IMR-90 (cell line): ENCODE measurements around the gene CEACAM21. TPM values are rescaled to one million over a fixed set of nuclear protein-coding genes. Genes with fewer than 3 reads are reported as not detected.

Experiments
- ATAC-seq: fragments of 200-7000 bp; cut with Tn5 transposase; 2 replicates; pipeline ENCODE4 v1.9.1; 2020; ENCODE audit warnings: low read depth, mild to moderate bottlenecking, moderate library complexity
- BruUV-seq: library from RNA; stranded (reverse); fragments of 400-500 nt; replicated peaks from 2 replicates; lab custom pipeline; 2021; lab: Mats Ljungman, UMichigan
- CTCF ChIA-PET: fragments of 300-600 bp; formaldehyde crosslinking; extraction: SDS; loops from one replicate; lab custom pipeline; 2021; ENCODE audit warnings: antibody characterized with exemption; lab: Yijun Ruan, JAX
- POLR2A ChIA-PET: fragments of 300-600 bp; sonication (Branson Sonifier 250); formaldehyde crosslinking; loops from one replicate; lab custom pipeline; 2022; ENCODE audit warnings: antibody characterized with exemption; ENCODE audit not compliant: unreplicated experiment; lab: Charles Lee
- DNase-seq: peaks from one replicate; pipeline ENCODE4 v3.0.0; 2013
- H2AFZ ChIP-seq: replicated peaks from 2 replicates; pipeline ENCODE3; 2013; ENCODE audit warnings: low read length, mild to moderate bottlenecking; ENCODE audit not compliant: poor library complexity
- H2AK5ac ChIP-seq: 2 replicates; pipeline ENCODE4 v1.6.1; 2013; ENCODE audit warnings: low read depth, low read length, inconsistent platforms
- H2AK9ac ChIP-seq: replicated peaks from 2 replicates; pipeline ENCODE3; 2013; ENCODE audit warnings: mild to moderate bottlenecking, low read depth, low read length, moderate library complexity; ENCODE audit not compliant: poor library complexity
- H2BK120ac ChIP-seq: 2 replicates; pipeline ENCODE4 v1.6.1; 2013; ENCODE audit warnings: low read depth, low read length, inconsistent platforms
- H2BK15ac ChIP-seq: 3 replicates; pipeline ENCODE4 v1.6.1; 2013; ENCODE audit warnings: low read depth, low read length, inconsistent platforms
- H2BK20ac ChIP-seq: 2 replicates; pipeline ENCODE4 v1.6.1; 2013; ENCODE audit warnings: low read depth, mild to moderate bottlenecking, inconsistent platforms, low read length, moderate library complexity
- H2BK5ac ChIP-seq: 2 replicates; pipeline ENCODE4 v1.6.1; 2013; ENCODE audit warnings: mild to moderate bottlenecking, low read depth, low read length, inconsistent platforms; ENCODE audit not compliant: poor library complexity, severe bottlenecking
- H3K14ac ChIP-seq: replicated peaks from 2 replicates; pipeline ENCODE4 v1.6.1; 2013; ENCODE audit warnings: low read depth, low read length, inconsistent platforms
- H3K18ac ChIP-seq: 2 replicates; pipeline ENCODE4 v1.6.1; 2013; ENCODE audit warnings: low read depth, low read length, control low read depth
- H3K23ac ChIP-seq: 2 replicates; pipeline ENCODE4 v1.6.1; 2013; ENCODE audit warnings: low read depth, low read length, inconsistent platforms
- H3K27ac ChIP-seq: 2 replicates; pipeline ENCODE4 v1.5.1; 2013; ENCODE audit warnings: mild to moderate bottlenecking, control low read depth, low read length; ENCODE audit not compliant: insufficient read depth
- H3K27me3 ChIP-seq: 2 replicates; pipeline ENCODE4 v1.6.1; 2013; ENCODE audit warnings: low read length; ENCODE audit not compliant: control insufficient read depth, insufficient read depth
- H3K36me3 ChIP-seq: 2 replicates; pipeline ENCODE4 v1.6.1; 2013; ENCODE audit warnings: low read length, mixed read lengths; ENCODE audit not compliant: control insufficient read depth, insufficient read depth
- H3K4ac ChIP-seq: 2 replicates; pipeline ENCODE4 v1.6.1; 2013; ENCODE audit warnings: low read depth, low read length, inconsistent platforms
- H3K4me1 ChIP-seq: 2 replicates; pipeline ENCODE4 v1.6.1; 2013; ENCODE audit warnings: low read length, mixed read lengths; ENCODE audit not compliant: control insufficient read depth, insufficient read depth
- H3K4me2 ChIP-seq: 2 replicates; pipeline ENCODE4 v1.6.1; 2013; ENCODE audit warnings: low read depth, mild to moderate bottlenecking, control low read depth, low read length, moderate library complexity
- H3K4me3 ChIP-seq: 2 replicates; pipeline ENCODE4 v1.5.1; 2013; ENCODE audit warnings: low read depth, mild to moderate bottlenecking, control low read depth, low read length, moderate library complexity; ENCODE audit not compliant: insufficient read depth
- H3K56ac ChIP-seq: 2 replicates; pipeline ENCODE4 v1.6.1; 2013; ENCODE audit warnings: low read length, inconsistent platforms; ENCODE audit not compliant: insufficient read depth; ENCODE audit errors: extremely low read depth
- H3K79me1 ChIP-seq, 2 experiments: 2 replicates each; pipeline ENCODE4 v1.6.1; 2013; ENCODE audit warnings: low read length in 2 of 2, inconsistent platforms in 1 of 2, low read depth in 1 of 2
- H3K9ac ChIP-seq: 2 replicates; pipeline ENCODE4 v1.6.1; 2013; ENCODE audit warnings: low read depth, low read length, control low read depth
- H3K9me1 ChIP-seq: 2 replicates; pipeline ENCODE4 v1.6.1; 2013; ENCODE audit warnings: low read length, inconsistent platforms; ENCODE audit not compliant: insufficient read depth
- H3K9me3 ChIP-seq: 2 replicates; pipeline ENCODE4 v1.6.1; 2013; ENCODE audit warnings: low read length; ENCODE audit not compliant: control insufficient read depth, insufficient read depth
- H4K20me1 ChIP-seq: 2 replicates; pipeline ENCODE4 v1.6.1; 2013; ENCODE audit warnings: low read length, inconsistent platforms; ENCODE audit not compliant: insufficient read depth
- H4K5ac ChIP-seq: 2 replicates; pipeline ENCODE4 v1.6.1; 2013; ENCODE audit warnings: mild to moderate bottlenecking, low read depth, low read length, control low read depth
- H4K8ac ChIP-seq, 2 experiments: 2 replicates each; pipeline ENCODE4 v1.6.1; 2013; ENCODE audit warnings: low read depth in 2 of 2, low read length in 2 of 2, control low read depth in 1 of 2, inconsistent platforms in 1 of 2
- H4K91ac ChIP-seq: 2 replicates; pipeline ENCODE4 v1.6.1; 2013; ENCODE audit warnings: low read depth, low read length, inconsistent platforms; ENCODE audit not compliant: insufficient read depth
- BHLHE40 ChIP-seq: fragments of 150-350 bp; IDR thresholded peaks from 2 replicates; pipeline ENCODE4 v1.6.1; 2016; ENCODE audit warnings: mild to moderate bottlenecking, low read depth, low read length
- CTCF ChIP-seq: conservative IDR thresholded peaks from 2 replicates; pipeline ENCODE4 v1.5.1; 2012; ENCODE audit warnings: mild to moderate bottlenecking, low read depth, low read length, improper control_type of control experiment
- MAFK ChIP-seq: IDR thresholded peaks from 2 replicates; pipeline ENCODE4 v1.6.1; 2012; ENCODE audit warnings: low read depth, low read length, improper control_type of control experiment
- POLR2A ChIP-seq: IDR thresholded peaks from 2 replicates; pipeline ENCODE4 v1.6.1; 2012; ENCODE audit warnings: mild to moderate bottlenecking, low read depth, low read length
- RCOR1 ChIP-seq: IDR thresholded peaks from 2 replicates; pipeline ENCODE4 v1.6.1; 2012; ENCODE audit warnings: mild to moderate bottlenecking, low read length, improper control_type of control experiment; ENCODE audit not compliant: insufficient replicate concordance
- RFX5 ChIP-seq: IDR thresholded peaks from 2 replicates; pipeline ENCODE4 v1.8.0; 2012; ENCODE audit warnings: low read depth, mild to moderate bottlenecking, low read length, moderate library complexity
- SMC3 ChIP-seq: fragments of 150-350 bp; IDR thresholded peaks from 2 replicates; pipeline ENCODE4 v1.6.1; 2016; ENCODE audit warnings: low read depth, mild to moderate bottlenecking, antibody characterized with exemption, low read length, moderate library complexity
- USF2 ChIP-seq: fragments of 150-350 bp; IDR thresholded peaks from 2 replicates; pipeline ENCODE4 v1.6.1; 2017; ENCODE audit warnings: mild to moderate bottlenecking, antibody characterized with exemption, low read length, low read depth
- WGBS, 2 experiments: methylation state at CpG; one replicate each; pipeline versions ENCODE4 v1.1.5 to v1.1.7; 2013; ENCODE audit warnings: missing lambda C conversion rate in 2 of 2; ENCODE audit not compliant: insufficient read length in 1 of 2; ENCODE audit errors: extremely low coverage in 2 of 2; 5-methylcytosine and 5-hydroxymethylcytosine counted together
- dilution Hi-C: fragments of 300-500 bp; cut with HindIII; formaldehyde crosslinking; loops from one replicate; pipeline ENCODE4 v1.14.3; 2018; ENCODE audit warnings: low sequenced_read_pairs; ENCODE audit not compliant: unreplicated experiment
- in situ Hi-C: fragments of 300-500 bp; cut with MboI; formaldehyde crosslinking; loops from 3 replicates; pipeline ENCODE4 v1.14.3; 2019; ENCODE audit warnings: low sequenced_read_pairs, inconsistent platforms, mixed read lengths
- intact Hi-C: fragments of 100-400 bp; cut with micrococcal nuclease; formaldehyde crosslinking; loops from 2 replicates; pipeline ENCODE4 v1.10.0; 2022
- polyA plus RNA-seq, 3 experiments: library from polyadenylated mRNA; depleted of rRNA; stranded (reverse); fragments of >200 nt; gene quantifications; 2 replicates each; pipeline ENCODE4 v1.2.3, GENCODE V29; 2012; ENCODE audit warnings: low replicate concordance in 1 of 3
- total RNA-seq: library from RNA; depleted of rRNA; stranded (reverse); fragments of >200 nt; gene quantifications from 2 replicates; pipeline ENCODE4 v1.2.3, GENCODE V29; 2012

The CEACAM21 gene
- total and polyA plus RNA-seq, 2 of the 4 experiments (the other 2 are of a cell fraction), result not detected

GRCh38 chr19:41552558-41552957 lies 23.4 kb upstream of the CEACAM21 start:
- CTCF ChIA-PET, result no interaction called here

More at GRCh38 chr19:41552558-41552957, 23.4 kb upstream of the CEACAM21 start:
- BruUV-seq, result no TSS peak
- H2AK5ac ChIP-seq, result no peak overlapping the region
- H2BK5ac ChIP-seq, result no peak overlapping the region
- H3K4ac ChIP-seq, result no peak overlapping the region
- TF ChIP-seq MAFK, result no peak
- TF ChIP-seq RFX5, result no peak
- no peak for TF ChIP-seq RCOR1
- TF ChIP-seq CTCF, result no peak
- TF ChIP-seq BHLHE40, result no peak
- TF ChIP-seq SMC3, result no peak
- no peak for TF ChIP-seq USF2
- TF ChIP-seq POLR2A, result no peak
- no peak overlapping the region for H3K4me3 ChIP-seq
- ATAC-seq (no peak), DNase-seq (no peak)
- in situ Hi-C loops (no loop called here), intact Hi-C loops (no loop called here), dilution Hi-C loops (no loop called here)
- no peak overlapping the region for H2BK15ac ChIP-seq
- peaks cover 16% of the 10 kb centered on the region for H3K27me3 ChIP-seq
- H3K9me3 ChIP-seq, result no peaks in the 10 kb centered on the region
- H3K56ac ChIP-seq, result no peak overlapping the region
- H3K79me1 ChIP-seq, result no peaks in the 10 kb centered on the region
- H4K8ac ChIP-seq, result no peak overlapping the region
- H2AK9ac ChIP-seq, result no peak overlapping the region
- H3K27ac ChIP-seq, result no peak overlapping the region
- POLR2A ChIA-PET, result no interaction called here
- H4K5ac ChIP-seq, result no peak overlapping the region
- H3K18ac ChIP-seq, result no peak overlapping the region
- no peak overlapping the region for H3K9ac ChIP-seq
- no peaks in the 10 kb centered on the region for H3K36me3 ChIP-seq
- no peak overlapping the region for H4K91ac ChIP-seq
- no peaks in the 10 kb centered on the region for H3K9me1 ChIP-seq
- no peak overlapping the region for H3K23ac ChIP-seq
- H2BK120ac ChIP-seq, result no peak overlapping the region
- H2BK20ac ChIP-seq, result no peak overlapping the region
- H3K4me2 ChIP-seq, result no peak overlapping the region
- no peak overlapping the region for H3K14ac ChIP-seq
- H4K20me1 ChIP-seq, result no peaks in the 10 kb centered on the region
- H3K4me1 ChIP-seq, result no peaks in the 10 kb centered on the region
- no CpG with 5 or more reads among the region's 6 CpGs for WGBS, 2 experiments
- H2AFZ ChIP-seq, result no peak overlapping the region
